Gastrocnemius medialis (tissue), 4 donors: Measurements from ENCODE around the gene CREBL2. TPM values are rescaled to one million over a fixed set of nuclear protein-coding genes. Genes with fewer than 3 reads are reported as not detected.

ENCODE experiments used
- ATAC-seq, 2 donors: fragments of 150-250 bp; one replicate each; pipeline ENCODE4 v1.9.1; 2016
- DNase-seq, 2 donors: peaks; one replicate each; pipeline ENCODE4 v3.0.0-alpha.2; 2019
- H3K27ac ChIP-seq, 4 donors: fragments of 200-600 bp; sonication (generic); 1 replicate in 1 of 4; 2 replicates in 3 of 4; pipeline ENCODE4 v1.5.1; 2016 to 2018; ENCODE audit warnings: mild to moderate bottlenecking in 2 of 4, moderate library complexity in 1 of 4
- H3K27me3 ChIP-seq, 3 donors: fragments of 200-600 bp; sonication (generic) in 2 of 3; 1 replicate in 1 of 3; 2 replicates in 2 of 3; pipeline versions ENCODE4 v1.5.1 to v1.6.0; 2016 to 2019; ENCODE audit warnings: mild to moderate bottlenecking in 1 of 3, moderate library complexity in 1 of 3
- H3K36me3 ChIP-seq, 2 donors: fragments of 200-600 bp; sonication (generic) in 1 of 2; one replicate each; pipeline ENCODE4 v1.5.1; 2017 to 2018
- H3K4me1 ChIP-seq, 2 donors: fragments of 200-600 bp; sonication (generic) in 1 of 2; one replicate each; pipeline ENCODE4 v1.5.1; 2016 to 2017; ENCODE audit warnings: mild to moderate bottlenecking in 2 of 2
- H3K4me3 ChIP-seq, 4 donors: fragments of 200-600 bp; sonication (generic) in 3 of 4; 1 replicate in 1 of 4; 2 replicates in 3 of 4; pipeline ENCODE4 v1.5.1; 2016 to 2019; ENCODE audit warnings: mild to moderate bottlenecking in 2 of 4
- H3K9me3 ChIP-seq, 3 donors: fragments of 200-600 bp; sonication (generic) in 2 of 3; 1 replicate in 1 of 3; 2 replicates in 2 of 3; pipeline ENCODE4 v1.5.1; 2016 to 2019
- CTCF ChIP-seq, 5 experiments: fragments of 450-650 bp in 3 of 5; fragments of 200-600 bp in 2 of 5; sonication (generic) in 2 of 5; IDR thresholded peaks in 4 of 5; conservative IDR thresholded peaks in 1 of 5; 1 replicate in 4 of 5; 2 replicates in 1 of 5; pipeline ENCODE4 v1.5.1; 2016 to 2019; ENCODE audit warnings: antibody characterized with exemption in 5 of 5, mild to moderate bottlenecking in 3 of 5, moderate library complexity in 3 of 5
- POLR2A ChIP-seq, 2 donors: fragments of 450-650 bp; IDR thresholded peaks; one replicate each; pipeline ENCODE4 v1.6.1; 2017; ENCODE audit warnings: antibody characterized with exemption in 2 of 2, mild to moderate bottlenecking in 2 of 2, moderate library complexity in 2 of 2
- in situ Hi-C, 4 donors: fragments of 200-750 bp; cut with MboI; loops; one replicate each; pipeline versions ENCODE4 v1.15.0 to v1.8.0; 2017; ENCODE audit warnings: low sequenced_read_pairs in 4 of 4
- intact Hi-C: fragments of 100-400 bp; cut with DNase I; formaldehyde crosslinking; loops from one replicate; pipeline ENCODE4 v1.15.1; 2023; ENCODE audit warnings: low total_unique reads
- total RNA-seq, 4 donors: library from RNA; depleted of rRNA; stranded (reverse); fragments of >200 nt; gene quantifications; one replicate each; pipeline versions ENCODE4 v1.1.0 to v1.2.3, GENCODE V29; 2016

CREBL2 gene
- total RNA-seq, 4 donors from 2014 or later = 6.3 to 13.6 (median 10.3) TPM

GRCh38 chr12:12682284-12682683 lies 70.6 kb downstream of the CREBL2 start:
- in situ Hi-C loops = no loop called here
- ATAC-seq = no peak

DNA sequence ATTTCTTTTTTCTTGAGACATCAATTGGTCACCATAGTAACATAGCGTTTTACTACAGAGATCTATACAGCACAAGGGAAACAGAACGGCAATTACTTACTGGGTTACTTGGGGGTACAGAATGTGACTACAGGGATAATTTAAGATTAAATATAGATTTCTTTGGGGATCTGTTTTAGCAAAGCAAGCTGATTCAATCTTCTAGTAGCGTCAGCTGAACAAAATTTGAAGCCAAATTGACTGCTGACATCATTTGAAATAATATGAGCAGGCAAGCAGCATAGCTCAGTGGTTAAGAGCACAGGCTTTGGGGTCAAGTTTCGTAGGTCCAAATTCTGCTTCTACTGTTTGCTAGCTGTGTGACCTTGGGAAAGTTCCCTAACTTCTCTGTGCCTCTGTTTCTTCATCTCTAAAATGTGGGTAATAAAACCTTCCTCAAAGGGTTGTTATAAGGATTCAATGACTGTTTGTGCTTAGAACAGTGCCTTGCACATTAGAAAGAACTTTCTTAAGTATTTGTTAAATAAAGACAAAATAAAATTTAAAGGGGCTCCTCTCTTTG lies 71.5 kb downstream of the CREBL2 start:
- Histone ChIP-seq H3K27ac (no peak overlapping the region), H3K4me3 (no peak overlapping the region), H3K9me3 (no peaks in the 10 kb centered on the region), H3K27me3 (no peaks in the 10 kb centered on the region), H3K36me3 (no peaks in the 10 kb centered on the region), H3K4me1 (peaks cover 0 to 6% of the 10 kb centered on the region in 2 donors)
- intact Hi-C loops (no loop called here), in situ Hi-C loops (no loop called here)
- ATAC-seq = no peak
- TF ChIP-seq CTCF (IDR thresholded peaks at IDR 0.05 in 4 of 5, conservative IDR thresholded peaks at IDR 0.05 in 1 of 5) (no peak), POLR2A (IDR thresholded peaks at IDR 0.05) (no peak)
- DNase-seq = no peak

More at GRCh38 chr12:12682284-12682683, 70.6 kb downstream of the CREBL2 start:
- H3K36me3 ChIP-seq = no peaks in the 10 kb centered on the region
- H3K27me3 ChIP-seq = no peaks in the 10 kb centered on the region
- H3K4me1 ChIP-seq = peaks cover 0 to 6% of the 10 kb centered on the region in 2 donors
- H3K9me3 ChIP-seq = no peaks in the 10 kb centered on the region
- no peak overlapping the region for H3K27ac ChIP-seq
- intact Hi-C loops = no loop called here
- H3K4me3 ChIP-seq = no peak overlapping the region
- DNase-seq = no peak
- no peak for TF ChIP-seq POLR2A (IDR thresholded peaks at IDR 0.05)
- TF ChIP-seq CTCF (IDR thresholded peaks at IDR 0.05 in 4 of 5, conservative IDR thresholded peaks at IDR 0.05 in 1 of 5) = no peak

GRCh38 chr12:12683725-12684124 lies 72.0 kb downstream of the CREBL2 start:
- intact Hi-C loops = no loop called here
- no peak overlapping the region for H3K4me3 ChIP-seq
- no peak overlapping the region for H3K27ac ChIP-seq

GRCh38 chr12:12684375-12685106 lies 72.9 kb downstream of the CREBL2 start:
- ATAC-seq (no peak), DNase-seq (no peak)

More at GRCh38 chr12:12683725-12684124, 72.0 kb downstream of the CREBL2 start:
- in situ Hi-C loops = no loop called here
- H3K9me3 ChIP-seq = no peaks in the 10 kb centered on the region
- H3K27me3 ChIP-seq = no peaks in the 10 kb centered on the region
- ATAC-seq = peak in 1 of 2 donors; percentile 42
- DNase-seq = no peak
- peaks cover 0 to 6% of the 10 kb centered on the region in 2 donors for H3K4me1 ChIP-seq
- no peaks in the 10 kb centered on the region for H3K36me3 ChIP-seq
- TF ChIP-seq POLR2A (IDR thresholded peaks at IDR 0.05) = no peak
- no peak for TF ChIP-seq CTCF (IDR thresholded peaks at IDR 0.05 in 4 of 5, conservative IDR thresholded peaks at IDR 0.05 in 1 of 5)

More at GRCh38 chr12:12684375-12685106, 72.9 kb downstream of the CREBL2 start:
- Histone ChIP-seq H3K9me3 (no peaks in the 10 kb centered on the region), H3K4me3 (no peak overlapping the region), H3K36me3 (no peaks in the 10 kb centered on the region), H3K27me3 (no peaks in the 10 kb centered on the region), H3K27ac (no peak overlapping the region), H3K4me1 (peaks cover 0 to 6% of the 10 kb centered on the region in 2 donors)
- intact Hi-C loops (no loop called here), in situ Hi-C loops (no loop called here)
- TF ChIP-seq CTCF (IDR thresholded peaks at IDR 0.05 in 4 of 5, conservative IDR thresholded peaks at IDR 0.05 in 1 of 5) (no peak), POLR2A (IDR thresholded peaks at IDR 0.05) (no peak)
